ENCODE measurements around the gene CLHC1.
"Not testable (repeated sequence)": the region's sequence is repeated elsewhere in the genome, so short reads cannot be mapped to it uniquely, and the experiment has no call there.

CLHC1 gene

GRCh38 chr2:55232084-55232862 lies at the start of gene CLHC1, which contains the start of gene RPS27A (continued):
- no peak for TF ChIP-seq ZNF837 (tag by site-specific recombination; IDR thresholded peaks at IDR 0.05)
- peak; percentile 39; the same call in 1 of the 2 replicates for TF ChIP-seq ZNF423 (tag by site-specific recombination; IDR thresholded peaks at IDR 0.05)
- no peak for TF ChIP-seq ZNF354C (tag by site-specific recombination; IDR thresholded peaks at IDR 0.05; ENCODE audit: borderline replicate concordance, low read depth)
- TF ChIP-seq ZBTB20 (tag by site-specific recombination; IDR thresholded peaks at IDR 0.05), result peak; percentile 51
- no peak for TF ChIP-seq ZNF621 (tag by site-specific recombination; IDR thresholded peaks at IDR 0.05)
- TF ChIP-seq ZNF76 (tag by site-specific recombination; IDR thresholded peaks at IDR 0.05; ENCODE audit: borderline replicate concordance, low read depth), result peak; percentile 97
- TF ChIP-seq ZNF184 (tag by site-specific recombination; IDR thresholded peaks at IDR 0.05), result no peak
- TF ChIP-seq TSHZ1 (tag by site-specific recombination; IDR thresholded peaks at IDR 0.05; ENCODE audit: borderline replicate concordance), result no peak
- peak; percentile 45; the same call in 1 of the 2 replicates for TF ChIP-seq ZEB2 (tag by site-specific recombination; IDR thresholded peaks at IDR 0.05)
- peak; percentile 64 for TF ChIP-seq PRDM1 (tag by site-specific recombination; IDR thresholded peaks at IDR 0.05)
- no peak for TF ChIP-seq SCRT1 (tag by site-specific recombination; IDR thresholded peaks at IDR 0.05; ENCODE audit: borderline replicate concordance)
- TF ChIP-seq ZBTB17 (tag by site-specific recombination; IDR thresholded peaks at IDR 0.05), result peak; percentile 95
- peak; percentile 83 for TF ChIP-seq IKZF3 (tag by site-specific recombination; IDR thresholded peaks at IDR 0.05)
- TF ChIP-seq KLF10 (tag by site-specific recombination; IDR thresholded peaks at IDR 0.05), result peak; percentile 9; the same call in 1 of the 2 replicates
- no peak for TF ChIP-seq ZNF23 (tag by site-specific recombination; IDR thresholded peaks at IDR 0.05; ENCODE audit: borderline replicate concordance)
- no peak for TF ChIP-seq ZNF596 (tag by site-specific recombination; IDR thresholded peaks at IDR 0.05)
- no peak for TF ChIP-seq ZNF202 (tag by site-specific recombination; IDR thresholded peaks at IDR 0.05; ENCODE audit: borderline replicate concordance)
- no peak for TF ChIP-seq ZNF776 (tag by site-specific recombination; IDR thresholded peaks at IDR 0.05; ENCODE audit: borderline replicate concordance)

- H3K27ac ChIP-seq (ENCODE audit: extremely low read depth, low read depth, low read length); H3K4me1 ChIP-seq (ENCODE audit: control insufficient read depth, insufficient read depth, low read length); POLR2A ChIA-PET; H3K4me3 ChIP-seq (ENCODE audit: low read depth, low read length); H3K36me3 ChIP-seq (ENCODE audit: control insufficient read depth in 2 of 2, insufficient read depth in 1 of 2, low read length in 2 of 2); H3K9me3 ChIP-seq (ENCODE audit: control insufficient read depth, insufficient read depth, low read depth, low read length): not testable (repeated sequence)
- CTCF ChIA-PET, result interaction anchor here (0.6 to 0.7 kb wide), 2 partner anchors 135 to 387 kb away, joined by 3 read pairs; no protein-coding TSS in a partner anchor
These were observed 48.9 kb upstream of the CLHC1 start for GRCh38 chr2:55280851-55281546.

GRCh38 chr2:55279859-55280424 lies 47.8 kb upstream of the CLHC1 start:
- POLR2A ChIA-PET, result not testable (repeated sequence)

GRCh38 chr2:55279214-55279835 lies 47.2 kb upstream of the CLHC1 start:
- H3K4me3 ChIP-seq (ENCODE audit: low read depth, low read length); H3K36me3 ChIP-seq (ENCODE audit: control insufficient read depth in 2 of 2, insufficient read depth in 1 of 2, low read length in 2 of 2); H3K27ac ChIP-seq (ENCODE audit: extremely low read depth, low read depth, low read length); H3K4me1 ChIP-seq (ENCODE audit: control insufficient read depth, insufficient read depth, low read length); CTCF ChIA-PET; H3K9me3 ChIP-seq (ENCODE audit: control insufficient read depth, insufficient read depth, low read depth, low read length); POLR2A ChIA-PET: not testable (repeated sequence)

More at GRCh38 chr2:55279859-55280424, 47.8 kb upstream of the CLHC1 start:
- CTCF ChIA-PET, result interaction anchor here (0.6 kb wide), 1 partner anchor 386 kb away, joined by 3 read pairs; no protein-coding TSS in a partner anchor
- H3K9me3 ChIP-seq (ENCODE audit: control insufficient read depth, insufficient read depth, low read depth, low read length); H3K36me3 ChIP-seq (ENCODE audit: control insufficient read depth in 2 of 2, insufficient read depth in 1 of 2, low read length in 2 of 2); H3K27ac ChIP-seq (ENCODE audit: extremely low read depth, low read depth, low read length); H3K4me1 ChIP-seq (ENCODE audit: control insufficient read depth, insufficient read depth, low read length); H3K4me3 ChIP-seq (ENCODE audit: low read depth, low read length): not testable (repeated sequence)
- TF ChIP-seq SCRT2 (tag by site-specific recombination; IDR thresholded peaks at IDR 0.05), result peak; percentile 29; the same call in 1 of the 2 replicates
- peak; percentile 29; the same call in 1 of the 2 replicates for TF ChIP-seq ZBTB20 (tag by site-specific recombination; IDR thresholded peaks at IDR 0.05)

Measured in HEK293 (cell line).